ENCODE data around the gene FLNB. TPM values are rescaled to one million over a fixed set of nuclear protein-coding genes. Genes with fewer than 3 reads are reported as not detected.

The FLNB gene
- polyA plus RNA-seq, 1 donor from 2014 or later, result 10.3 TPM

DNA sequence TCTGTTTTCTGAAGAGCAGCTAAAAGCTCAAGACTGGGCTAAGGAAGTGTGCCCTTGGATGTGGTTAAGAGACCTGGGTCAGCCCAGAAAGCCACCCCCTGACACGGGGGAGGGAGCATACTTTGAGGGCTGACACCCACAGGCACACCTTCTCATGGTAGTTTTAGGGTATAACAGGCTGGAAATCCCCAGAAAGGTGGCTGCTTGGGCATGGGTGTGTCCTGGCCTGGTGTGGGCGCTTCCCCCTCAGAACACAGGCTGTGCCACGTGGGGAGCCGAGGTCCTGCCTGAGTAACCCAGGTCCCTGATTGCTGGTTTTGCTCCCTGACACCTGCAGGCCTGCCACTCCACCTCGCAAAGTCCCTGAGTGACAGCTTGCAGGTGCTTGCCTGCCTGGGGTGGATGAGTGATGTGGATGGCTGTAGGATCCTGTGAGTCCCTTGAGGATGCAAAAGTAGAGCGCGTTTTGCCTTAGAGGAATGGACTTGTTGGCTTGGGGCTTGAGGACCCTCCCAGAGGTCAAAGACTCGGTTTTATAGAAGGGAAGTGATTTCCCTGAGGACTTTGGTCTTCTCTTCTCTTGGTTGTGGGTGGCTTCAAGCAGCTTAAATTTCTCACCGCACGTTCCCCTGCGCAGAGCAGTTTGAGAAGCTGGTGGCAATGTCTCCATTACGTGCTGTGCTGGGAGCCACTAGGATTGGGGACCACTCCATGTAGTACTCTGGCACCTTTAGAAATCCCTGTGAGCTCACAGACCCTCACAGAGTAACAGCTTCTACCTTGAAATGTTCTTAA lies 108.1 kb downstream of the FLNB start:
- H4K20me1 ChIP-seq (ENCODE audit: insufficient read depth), result no peaks in the 10 kb centered on the region
- H3K36me3 ChIP-seq (ENCODE audit: insufficient read depth, low read length), result no peaks in the 10 kb centered on the region
- no peak overlapping the region for H3K4me3 ChIP-seq (ENCODE audit: low read length)
- no peak overlapping the region for H3K4me2 ChIP-seq (ENCODE audit: low read length)
- no peaks in the 10 kb centered on the region for H3K9me2 ChIP-seq (ENCODE audit: insufficient read depth, low read length)
- H3F3A ChIP-seq (ENCODE audit: insufficient read depth, low read length, poor library complexity, severe bottlenecking), result no peaks in the 10 kb centered on the region
- TF ChIP-seq SMC3 (conservative IDR thresholded peaks at IDR 0.05; ENCODE audit: poor library complexity), result no peak
- TF ChIP-seq EP300 (conservative IDR thresholded peaks at IDR 0.05; ENCODE audit: poor library complexity, severe bottlenecking), result no peak
- no peak for TF ChIP-seq REST (IDR thresholded peaks at IDR 0.05; ENCODE audit: borderline replicate concordance)
- TF ChIP-seq, protein P1, sequence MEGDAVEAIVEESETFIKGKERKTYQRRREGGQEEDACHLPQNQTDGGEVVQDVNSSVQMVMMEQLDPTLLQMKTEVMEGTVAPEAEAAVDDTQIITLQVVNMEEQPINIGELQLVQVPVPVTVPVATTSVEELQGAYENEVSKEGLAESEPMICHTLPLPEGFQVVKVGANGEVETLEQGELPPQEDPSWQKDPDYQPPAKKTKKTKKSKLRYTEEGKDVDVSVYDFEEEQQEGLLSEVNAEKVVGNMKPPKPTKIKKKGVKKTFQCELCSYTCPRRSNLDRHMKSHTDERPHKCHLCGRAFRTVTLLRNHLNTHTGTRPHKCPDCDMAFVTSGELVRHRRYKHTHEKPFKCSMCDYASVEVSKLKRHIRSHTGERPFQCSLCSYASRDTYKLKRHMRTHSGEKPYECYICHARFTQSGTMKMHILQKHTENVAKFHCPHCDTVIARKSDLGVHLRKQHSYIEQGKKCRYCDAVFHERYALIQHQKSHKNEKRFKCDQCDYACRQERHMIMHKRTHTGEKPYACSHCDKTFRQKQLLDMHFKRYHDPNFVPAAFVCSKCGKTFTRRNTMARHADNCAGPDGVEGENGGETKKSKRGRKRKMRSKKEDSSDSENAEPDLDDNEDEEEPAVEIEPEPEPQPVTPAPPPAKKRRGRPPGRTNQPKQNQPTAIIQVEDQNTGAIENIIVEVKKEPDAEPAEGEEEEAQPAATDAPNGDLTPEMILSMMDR (IDR thresholded peaks at IDR 0.05; ENCODE audit: poor library complexity, severe bottlenecking), result no peak
- no peak for TF ChIP-seq TAF1 (IDR thresholded peaks at IDR 0.05; ENCODE audit: low read depth)
- H3K27ac ChIP-seq (ENCODE audit: low read length), result no peak overlapping the region
- H2AFZ ChIP-seq (ENCODE audit: low read depth, low read length), result no peak overlapping the region
- no peaks in the 10 kb centered on the region for H3K79me2 ChIP-seq (replicated peaks; ENCODE audit: insufficient read depth, low read length)
- H3K9ac ChIP-seq (ENCODE audit: low read length), result no peak overlapping the region
- no peaks in the 10 kb centered on the region for H3K9me3 ChIP-seq (ENCODE audit: low read length)
- no peaks in the 10 kb centered on the region for H3K27me3 ChIP-seq (ENCODE audit: insufficient read depth, low read depth, low read length)

- Histone ChIP-seq H3K27me3 (ENCODE audit: insufficient read depth, low read depth, low read length) (no peaks in the 10 kb centered on the region), H3K4me2 (ENCODE audit: low read length) (no peak overlapping the region), H3K9me3 (ENCODE audit: low read length) (no peaks in the 10 kb centered on the region), H3F3A (ENCODE audit: insufficient read depth, low read length, poor library complexity, severe bottlenecking) (no peaks in the 10 kb centered on the region), H3K79me2 (replicated peaks; ENCODE audit: insufficient read depth, low read length) (no peaks in the 10 kb centered on the region), H4K20me1 (ENCODE audit: insufficient read depth) (no peaks in the 10 kb centered on the region), H3K36me3 (ENCODE audit: insufficient read depth, low read length) (no peaks in the 10 kb centered on the region), H3K27ac (ENCODE audit: low read length) (no peak overlapping the region), H3K9ac (ENCODE audit: low read length) (no peak overlapping the region), H2AFZ (ENCODE audit: low read depth, low read length) (no peak overlapping the region), H3K9me2 (ENCODE audit: insufficient read depth, low read length) (no peaks in the 10 kb centered on the region), H3K4me3 (ENCODE audit: low read length) (no peak overlapping the region)
- TF ChIP-seq SMC3 (conservative IDR thresholded peaks at IDR 0.05; ENCODE audit: poor library complexity) (no peak), REST (IDR thresholded peaks at IDR 0.05; ENCODE audit: borderline replicate concordance) (no peak), EZH2 (IDR thresholded peaks at IDR 0.05; ENCODE audit: borderline replicate concordance, insufficient read depth, low read length, poor library complexity, severe bottlenecking) (no peak), POLR2AphosphoS5 (IDR thresholded peaks at IDR 0.05) (no peak), RAD21 (conservative IDR thresholded peaks at IDR 0.05) (no peak), EP300 (conservative IDR thresholded peaks at IDR 0.05; ENCODE audit: poor library complexity, severe bottlenecking) (no peak), MXI1 (conservative IDR thresholded peaks at IDR 0.05; ENCODE audit: poor library complexity, severe bottlenecking) (no peak), TAF1 (IDR thresholded peaks at IDR 0.05; ENCODE audit: low read depth) (no peak)
- TF ChIP-seq, protein P1 (IDR thresholded peaks at IDR 0.05; ENCODE audit: poor library complexity, severe bottlenecking), result no peak
These were observed 108.8 kb downstream of the FLNB start for GRCh38 chr3:58116985-58117384.
